ENCODE data around the gene EID2.

GRCh38 chr19:39533791-39534190 lies 6.2 kb downstream of the EID2 start:
- TF ChIP-seq SALL2 (CRISPR knock-in tag; IDR thresholded peaks at IDR 0.05) (no peak), KDM1A (CRISPR knock-in tag; IDR thresholded peaks at IDR 0.05) (no peak), MIXL1 (CRISPR knock-in tag; IDR thresholded peaks at IDR 0.05) (no peak), POLR2AphosphoS5 (IDR thresholded peaks at IDR 0.05; ENCODE audit: low read depth, low read length) (no peak), CTCF (CRISPR knock-in tag; IDR thresholded peaks at IDR 0.05) (no peak), POLR2G (IDR thresholded peaks at IDR 0.05; ENCODE audit: low read depth, low read length) (no peak), PHF21A (CRISPR knock-in tag; IDR thresholded peaks at IDR 0.05) (no peak)

All from HepG2 (cell line).